GM19328 (cell line): Measurements from ENCODE around the gene MRS2.

Experiments used
- ATAC-seq: cut with Tn5 transposase; IDR thresholded peaks from one replicate; pipeline ENCODE4 v1.9.1; 2021; ENCODE audit warnings: mild to moderate bottlenecking, moderate library complexity; ENCODE audit not compliant: unreplicated experiment

Gene MRS2

DNA sequence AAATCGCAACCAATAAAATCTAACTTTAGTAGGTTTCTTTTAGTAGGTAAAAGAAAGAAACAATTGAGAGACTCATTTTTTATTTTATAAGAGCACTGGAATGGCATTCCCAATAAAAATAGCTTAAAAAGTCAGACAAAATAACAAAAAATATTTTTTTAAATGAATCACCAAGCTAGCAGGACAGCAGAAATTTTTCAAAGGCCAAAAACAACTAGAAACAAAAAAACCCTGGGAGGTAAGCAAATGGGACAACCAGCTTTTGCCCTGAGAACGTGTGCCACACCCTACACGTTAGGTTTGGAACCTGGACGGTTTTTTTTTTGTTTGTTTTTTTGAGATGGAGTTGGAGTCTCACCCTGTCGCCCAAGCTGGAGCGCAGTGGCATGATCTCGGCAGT is 67.1 kb downstream of the MRS2 start:
- no peak for ATAC-seq

DNA sequence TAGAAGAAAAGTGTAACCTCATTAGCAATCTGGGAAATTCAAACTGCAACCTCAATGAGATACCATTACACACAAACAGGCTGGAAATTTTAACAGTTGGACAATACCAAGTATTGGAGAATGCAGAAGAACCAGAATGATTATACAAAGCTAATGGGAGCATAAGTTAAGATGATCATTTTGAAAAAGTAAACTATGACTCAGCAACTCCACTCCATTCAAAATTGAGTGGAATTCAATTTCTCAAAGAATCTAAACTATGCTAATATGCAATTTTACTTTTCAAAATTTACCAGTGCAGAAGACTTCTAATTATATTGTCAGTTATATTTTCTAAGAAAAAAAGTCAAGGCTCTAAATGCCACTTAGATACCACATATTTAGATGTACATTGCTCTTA is 69.4 kb downstream of the MRS2 start:
- no peak for ATAC-seq
